ENCODE data around the gene CRY1.

GRCh38 chr12:107088912-107089311 is 4.4 kb downstream of the CRY1 start:
- TF ChIP-seq POLR2AphosphoS5 (IDR thresholded peaks at IDR 0.05; ENCODE audit: low read depth, low read length) (no peak), TAF1 (IDR thresholded peaks at IDR 0.05; ENCODE audit: borderline replicate concordance, insufficient read depth, low read length) (no peak)

Measured in PFSK-1 (cell line).